Activated CD4-positive, CD25-positive, alpha-beta regulatory T cell (primary cell): ENCODE measurements around the gene RPA1.

Source experiments
- DNase-seq, 4 experiments: peaks; one replicate each; lab custom pipeline; 2025; lab: John Stamatoyannopoulos, UW

The RPA1 gene

DNA sequence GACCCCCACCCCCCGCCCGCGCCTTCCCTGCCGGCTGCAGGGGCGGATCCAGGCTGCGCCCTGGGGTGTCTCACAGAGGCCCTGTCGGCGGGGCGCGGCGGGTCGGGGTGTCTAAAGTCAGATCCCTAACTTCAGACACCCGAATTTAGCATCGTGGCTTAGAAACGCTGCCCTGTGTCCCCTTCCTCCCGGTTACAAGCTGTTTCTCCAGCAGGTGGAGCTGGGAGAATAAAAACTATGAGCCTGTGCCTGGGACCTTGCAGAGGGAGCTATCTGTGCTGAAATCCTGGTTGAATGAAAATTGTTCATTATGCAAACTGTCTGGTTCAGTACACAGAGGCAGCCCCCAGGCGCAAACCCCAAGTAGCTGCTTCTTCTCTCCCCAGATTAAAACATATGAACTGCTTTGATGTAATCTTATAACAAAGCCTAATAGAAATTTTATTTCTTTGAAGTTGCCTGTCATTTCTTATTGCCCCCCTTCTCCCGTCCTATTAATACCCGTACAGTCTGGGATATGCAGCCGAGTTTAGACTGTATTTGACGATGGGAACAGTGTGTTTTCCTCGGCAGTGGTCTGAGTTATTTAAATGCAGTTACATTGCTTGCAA is 79.0 kb downstream of the RPA1 start:
- no peak for DNase-seq

DNA sequence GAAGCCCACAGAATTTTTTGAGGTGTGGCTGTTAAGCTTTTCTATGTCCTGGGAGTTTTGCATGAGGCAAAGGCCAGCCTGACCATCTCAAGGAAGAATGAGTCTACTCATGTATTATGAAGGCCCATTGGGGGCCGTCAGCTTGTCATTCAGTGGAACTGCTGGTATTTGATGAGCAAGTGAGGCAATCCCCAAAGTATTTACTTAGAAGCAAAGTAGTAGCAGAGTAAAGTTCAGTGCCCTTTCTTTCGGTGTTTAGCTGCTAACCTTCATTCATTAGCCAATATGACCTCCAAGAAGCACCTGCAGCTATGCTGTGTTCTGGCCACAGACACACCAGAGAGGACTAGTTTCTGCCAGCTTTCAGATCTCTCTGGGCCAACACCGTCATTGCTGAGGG is 80.2 kb downstream of the RPA1 start:
- DNase-seq: no peak

DNA sequence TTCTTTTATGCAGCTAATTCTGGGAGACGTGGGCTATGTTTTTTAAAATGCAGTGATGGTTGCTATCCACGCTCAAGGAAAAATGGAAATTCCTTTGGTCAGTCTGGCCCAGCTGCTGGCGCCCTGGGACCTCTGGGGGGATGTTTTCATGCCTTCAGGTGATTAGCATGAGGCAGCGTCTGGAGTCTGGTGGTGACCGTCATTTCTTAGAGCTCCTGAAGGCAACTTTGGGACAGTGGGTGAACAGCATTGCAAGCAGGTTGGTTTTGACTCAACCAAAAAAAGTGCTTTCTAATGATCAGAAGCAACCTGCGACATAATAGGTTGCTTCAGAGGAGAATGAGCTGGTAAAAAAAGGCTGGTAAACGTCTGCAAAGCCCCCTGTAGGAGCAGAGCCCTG is 82.3 kb downstream of the RPA1 start:
- DNase-seq: no peak

DNA sequence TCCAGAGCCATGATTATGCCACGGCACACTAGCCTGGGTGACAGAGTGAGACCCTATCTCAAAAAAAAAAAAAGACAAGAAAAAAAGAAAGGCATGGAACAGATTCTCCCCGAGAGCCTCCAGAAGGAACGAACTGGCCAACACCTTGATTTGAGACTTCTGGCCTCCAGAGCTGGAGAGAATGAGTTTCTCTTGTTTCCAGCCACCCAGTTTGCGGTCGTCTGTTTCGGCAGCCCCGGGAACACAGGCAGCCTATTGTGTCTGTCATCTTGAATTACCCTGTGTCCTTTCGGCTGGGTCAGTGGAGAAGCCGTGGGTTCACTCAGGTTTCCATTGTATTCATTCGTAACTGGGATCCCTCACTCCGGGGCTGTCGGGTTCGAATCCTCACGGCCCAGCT is 83.9 kb downstream of the RPA1 start:
- no peak for DNase-seq

DNA sequence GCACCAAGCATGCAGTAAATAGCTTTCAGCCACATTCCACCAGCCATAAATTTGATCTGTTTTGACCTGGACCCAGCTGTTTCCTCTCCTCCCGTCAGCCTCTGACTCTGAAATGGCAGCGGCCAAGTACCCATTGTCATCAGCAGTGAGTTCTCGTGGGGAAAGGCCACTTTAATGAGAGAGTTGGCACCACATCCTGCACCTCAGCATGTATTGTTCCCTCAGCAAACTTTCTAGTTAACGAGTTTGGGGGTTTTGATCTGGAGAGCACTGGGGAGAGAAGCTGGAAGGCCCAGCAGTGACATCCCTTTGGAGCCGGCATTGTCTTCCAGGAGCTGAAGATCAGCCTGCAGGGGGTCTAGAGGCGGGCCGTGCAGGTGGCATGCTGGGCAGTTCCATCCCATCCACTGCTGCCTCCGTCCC is 84.9 kb downstream of the RPA1 start:
- no peak for DNase-seq

DNA sequence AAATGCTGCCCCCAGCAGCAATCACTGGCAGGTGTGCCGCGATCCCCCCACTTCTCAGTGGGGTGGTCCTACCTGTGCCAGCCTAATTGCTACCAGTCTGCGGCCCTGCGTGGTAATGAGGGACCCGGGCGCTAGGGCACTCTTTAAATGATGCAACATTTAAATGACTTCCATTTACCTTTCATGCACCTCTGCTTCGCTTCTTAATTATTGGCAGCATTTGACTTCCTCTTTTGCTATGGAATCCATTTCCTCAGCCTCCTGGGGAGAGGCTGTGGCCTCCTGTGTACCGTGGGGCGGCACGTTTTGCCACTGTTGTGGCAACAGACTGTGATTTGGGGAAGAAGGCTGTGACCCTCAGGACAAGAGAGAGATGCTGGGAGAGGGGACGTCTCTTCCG is 86.1 kb downstream of the RPA1 start:
- no peak for DNase-seq

DNA sequence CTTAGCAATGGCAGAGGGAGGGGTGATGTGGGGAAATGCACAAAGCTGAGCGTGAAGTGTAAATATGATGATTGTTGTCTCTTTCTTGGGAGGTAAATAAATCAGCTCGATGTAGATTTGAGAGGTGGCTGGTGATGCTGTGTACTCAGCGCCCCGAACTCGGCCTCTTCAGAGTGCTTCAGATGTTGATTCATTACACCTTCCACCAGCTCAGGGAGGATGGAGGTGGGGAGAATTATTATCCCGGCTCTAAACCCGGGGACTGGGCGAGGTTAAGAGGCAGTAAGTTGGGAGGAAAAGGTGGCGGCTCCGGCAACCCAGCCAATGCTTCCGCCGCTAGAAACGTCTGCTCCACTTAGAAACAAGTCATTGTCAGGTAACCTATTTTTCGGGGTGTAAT is 86.5 kb downstream of the RPA1 start:
- DNase-seq: no peak

DNA sequence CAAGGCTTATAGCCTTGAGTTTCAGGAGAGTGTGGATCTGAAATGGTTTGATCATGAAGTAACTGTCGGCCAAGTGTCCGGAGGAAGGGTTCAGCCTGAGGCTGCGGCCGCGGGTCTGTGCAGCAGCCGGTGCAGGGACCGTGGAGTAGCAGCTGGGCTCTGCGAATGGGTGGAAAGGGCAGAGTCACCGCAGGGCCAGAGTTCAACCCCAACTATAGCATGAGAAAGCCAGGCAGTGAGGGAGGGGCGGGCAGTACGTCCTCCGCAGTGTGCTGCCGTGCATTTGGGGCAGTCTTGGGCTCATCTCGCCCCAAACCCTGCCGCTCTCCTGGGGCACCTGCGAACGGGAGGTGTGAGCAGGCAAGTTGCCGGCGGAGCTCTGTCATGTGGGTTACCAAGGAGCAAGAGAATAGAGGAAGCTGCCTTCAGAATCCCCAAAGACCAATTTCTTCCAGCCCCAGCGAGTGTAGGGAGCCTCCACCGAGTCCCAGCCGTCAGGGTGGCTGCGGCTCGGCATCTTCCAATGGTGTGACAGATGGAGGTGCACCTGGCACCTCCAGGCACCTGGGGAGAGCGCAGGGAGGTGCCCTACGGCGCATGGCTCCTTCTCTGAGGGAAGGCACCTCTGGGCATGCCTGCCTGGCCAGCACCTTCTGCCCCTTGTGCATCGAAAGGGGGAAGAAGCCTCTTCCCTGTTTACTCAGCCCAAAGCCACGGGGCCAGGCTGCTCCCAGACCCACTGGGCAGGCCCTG is 87.3 kb downstream of the RPA1 start:
- DNase-seq: no peak

DNA sequence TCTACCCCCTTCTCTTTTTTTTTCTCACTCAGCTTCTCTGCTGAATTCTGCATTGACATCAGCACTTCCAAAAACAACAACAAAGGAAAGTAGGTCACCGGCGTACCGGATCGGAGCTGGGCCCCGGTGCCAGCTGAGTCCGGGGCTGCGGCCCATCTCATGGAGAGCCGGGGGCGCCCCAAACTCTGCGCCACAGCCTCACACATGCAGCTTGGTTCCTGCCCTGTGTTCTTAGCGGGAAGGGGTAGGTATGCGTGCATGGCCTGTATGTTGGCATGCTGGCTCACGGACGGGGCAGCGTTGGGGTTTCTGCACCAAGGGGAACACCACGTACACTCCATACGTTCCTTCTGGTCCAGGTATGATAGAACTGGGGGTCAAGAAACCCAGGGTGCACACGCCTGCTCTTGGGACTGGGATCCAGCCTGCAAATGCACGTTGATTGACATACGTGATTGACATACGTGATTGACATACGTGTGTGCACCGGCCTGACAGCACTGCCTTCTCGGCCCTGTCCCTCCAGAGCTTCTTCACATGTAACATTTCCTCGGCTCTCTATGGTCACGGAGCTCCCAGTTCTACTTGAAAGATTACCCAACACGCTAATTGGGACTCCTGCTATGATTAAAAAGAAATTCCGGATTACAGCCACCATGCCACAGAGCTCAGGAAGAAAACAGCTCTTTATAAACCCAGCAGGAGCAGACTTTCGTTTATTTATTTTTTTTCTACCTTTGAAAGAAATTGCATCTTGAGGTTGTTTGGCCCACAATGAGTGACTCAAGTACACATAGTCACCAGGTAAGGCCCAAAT is 88.7 kb downstream of the RPA1 start:
- DNase-seq: no peak

DNA sequence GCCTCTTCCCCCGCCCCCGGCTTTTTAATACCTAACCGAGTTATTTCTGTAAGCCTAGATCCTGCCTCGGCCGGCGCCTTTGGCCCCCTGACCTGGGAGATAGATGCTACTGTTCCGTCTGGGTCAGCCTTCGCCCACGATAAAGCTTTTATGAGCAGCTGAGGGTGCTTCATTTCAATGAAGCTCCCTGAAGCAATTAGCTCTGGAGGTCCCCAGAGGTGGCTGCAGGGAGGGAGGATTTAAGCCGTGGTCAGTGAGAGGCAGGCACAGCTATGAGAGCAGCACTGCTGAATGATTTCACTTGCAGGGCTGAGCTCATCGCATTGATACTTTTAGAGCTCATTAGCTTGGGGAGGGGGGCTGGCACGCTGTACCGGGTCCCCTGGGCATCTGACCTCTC is 89.4 kb downstream of the RPA1 start:
- DNase-seq: no peak

DNA sequence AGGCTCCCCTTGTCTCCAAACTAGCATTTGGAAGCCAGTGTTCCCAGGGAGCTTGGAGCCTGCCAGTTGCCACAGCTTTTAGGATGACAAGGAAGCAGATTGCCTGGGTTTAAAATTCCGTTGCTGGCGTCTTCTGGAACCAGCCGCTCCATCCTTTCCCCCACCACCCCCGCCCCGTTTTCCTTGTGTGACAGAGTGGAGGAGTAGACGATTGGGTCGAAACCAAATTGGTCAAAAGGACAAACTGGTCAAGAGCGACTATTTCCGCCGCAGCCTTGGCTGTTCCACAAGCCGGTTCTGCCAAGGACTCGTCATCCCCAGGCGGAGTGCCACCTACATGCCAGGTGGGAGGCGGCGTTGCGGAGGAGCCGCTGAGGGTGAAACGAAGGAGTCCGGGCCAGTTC is 91.1 kb downstream of the RPA1 start:
- no peak for DNase-seq

DNA sequence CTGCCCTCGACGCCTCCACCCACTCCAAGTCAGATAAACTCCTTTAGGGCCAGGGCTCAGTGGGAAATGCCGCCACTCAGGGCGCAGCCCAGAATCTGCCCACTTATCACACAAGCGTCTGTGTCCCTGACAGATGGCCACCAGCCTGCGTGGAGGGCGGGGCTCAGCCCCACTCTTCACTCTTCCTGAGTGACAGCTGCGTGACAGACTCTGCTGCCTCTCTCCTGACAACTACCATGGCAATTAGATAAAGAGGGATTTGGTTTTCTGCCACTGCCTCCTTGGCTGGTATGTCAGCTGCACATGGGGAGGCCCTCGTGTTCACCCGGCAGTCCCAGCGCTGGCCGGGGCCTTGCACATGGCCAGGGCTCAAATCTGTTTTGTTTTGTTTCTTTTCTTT is 99.2 kb downstream of the RPA1 start:
- DNase-seq: no peak

DNA sequence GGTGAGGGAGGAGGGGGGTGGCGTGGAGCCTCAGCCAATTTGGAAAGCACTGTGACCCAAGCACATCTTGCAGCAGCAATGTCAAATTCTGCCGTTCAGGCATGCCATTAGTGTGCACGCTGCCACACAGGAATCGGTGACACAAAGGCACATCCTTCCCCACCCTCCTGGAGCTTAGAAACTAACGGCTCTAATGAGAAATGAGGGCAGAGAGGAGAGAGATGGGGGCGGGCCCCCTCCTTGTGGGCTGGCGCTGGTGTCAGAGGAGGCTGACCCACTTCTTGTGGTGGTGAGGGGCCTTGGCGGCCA is 100.5 kb downstream of the RPA1 start:
- DNase-seq: no peak

DNA sequence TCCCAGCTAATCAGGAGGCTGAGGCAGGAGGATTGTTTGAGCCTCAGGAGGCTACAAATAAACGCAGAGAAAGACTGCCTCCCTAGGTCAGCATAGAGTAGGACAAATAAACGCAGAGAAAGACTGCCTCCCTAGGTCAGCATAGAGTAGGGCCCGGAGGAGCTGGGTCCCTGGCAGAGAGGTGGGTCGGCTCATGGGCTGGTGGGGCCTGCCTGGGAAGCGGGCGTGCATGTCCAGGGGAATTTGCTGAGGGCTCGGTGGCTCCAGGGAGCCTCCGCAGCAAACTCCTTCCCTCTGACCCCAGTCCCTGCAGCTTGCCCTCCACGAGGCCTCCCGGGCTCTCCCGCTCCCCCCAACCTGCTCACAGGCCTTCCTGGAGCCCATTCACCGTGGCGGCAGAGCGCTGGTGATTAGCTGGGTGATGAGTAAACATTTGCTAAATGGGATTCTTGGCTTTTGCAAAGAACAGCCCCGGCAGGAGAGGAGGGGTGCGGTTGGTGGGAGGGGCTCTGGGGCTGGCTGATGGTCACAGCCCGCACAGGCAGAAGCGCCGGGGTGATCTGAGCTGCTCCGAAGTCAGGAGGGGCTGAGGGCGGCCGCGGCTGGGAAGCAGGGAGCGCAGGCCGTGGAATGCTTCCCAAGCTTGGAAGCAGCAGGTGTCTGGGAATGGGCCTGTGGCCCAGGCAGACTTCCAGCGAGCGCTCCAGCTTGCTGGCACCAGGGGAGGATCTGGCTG is 102.2 kb downstream of the RPA1 start:
- DNase-seq: no peak

DNA sequence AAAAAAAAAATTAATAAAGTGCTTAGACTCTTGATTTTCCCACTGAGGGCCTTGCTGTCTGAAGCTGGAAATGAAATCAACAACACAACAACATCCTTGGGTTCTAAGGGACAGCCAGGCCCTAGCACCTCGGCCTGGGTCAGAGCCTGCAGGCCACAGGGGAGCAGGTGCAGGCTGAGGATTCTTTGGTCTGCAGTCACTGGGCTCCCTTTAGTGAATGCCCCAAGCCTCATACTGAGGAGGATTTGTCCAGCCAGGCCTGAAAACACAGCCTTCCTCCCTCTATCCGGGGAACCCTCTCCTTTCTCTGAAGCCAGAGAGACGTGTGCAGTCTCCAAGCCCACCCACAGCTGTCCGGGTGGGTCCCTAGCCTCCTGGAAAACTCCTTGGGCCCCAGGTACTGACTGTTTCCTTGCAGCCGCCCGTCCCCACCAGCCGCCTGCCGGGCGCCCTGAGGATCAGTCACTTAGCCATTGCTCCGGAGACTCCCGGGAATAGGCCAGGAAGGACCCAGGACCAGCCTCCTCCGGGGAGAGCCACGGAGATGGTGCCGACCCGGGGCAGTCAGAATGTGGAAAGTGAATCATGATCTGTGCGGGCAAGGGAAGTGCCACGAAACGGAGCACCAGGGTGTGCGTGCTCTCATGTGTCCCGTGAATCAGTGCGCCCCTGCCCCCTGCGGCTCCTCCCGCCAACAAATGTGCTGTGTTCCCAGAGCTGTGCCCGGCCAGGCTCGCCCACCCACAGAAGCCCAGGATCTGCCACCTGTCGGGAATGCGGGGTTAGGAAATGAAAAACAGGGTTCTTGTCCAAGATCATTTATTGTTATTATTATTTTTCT is 104.3 kb downstream of the RPA1 start:
- DNase-seq: no peak

DNA sequence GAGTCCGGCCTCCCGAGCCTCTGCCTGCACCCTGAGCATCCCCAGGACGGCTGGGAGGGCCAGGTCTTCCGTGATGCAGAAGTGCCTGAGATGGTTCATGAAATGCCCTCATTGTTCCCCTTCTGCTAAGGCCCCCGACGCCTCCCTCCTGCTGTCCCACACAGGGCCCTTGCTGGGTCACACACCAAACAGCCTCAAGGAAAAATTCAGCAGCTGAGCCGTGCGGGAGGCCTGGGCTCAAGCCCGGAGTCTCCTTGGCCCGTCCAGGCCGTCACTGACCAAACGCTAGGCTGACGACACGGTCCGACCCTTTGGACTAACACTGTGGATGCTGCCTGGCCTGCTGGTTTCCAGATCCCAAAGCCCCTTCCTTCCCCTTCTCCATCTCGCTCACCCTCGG is 105.1 kb downstream of the RPA1 start:
- no peak for DNase-seq

DNA sequence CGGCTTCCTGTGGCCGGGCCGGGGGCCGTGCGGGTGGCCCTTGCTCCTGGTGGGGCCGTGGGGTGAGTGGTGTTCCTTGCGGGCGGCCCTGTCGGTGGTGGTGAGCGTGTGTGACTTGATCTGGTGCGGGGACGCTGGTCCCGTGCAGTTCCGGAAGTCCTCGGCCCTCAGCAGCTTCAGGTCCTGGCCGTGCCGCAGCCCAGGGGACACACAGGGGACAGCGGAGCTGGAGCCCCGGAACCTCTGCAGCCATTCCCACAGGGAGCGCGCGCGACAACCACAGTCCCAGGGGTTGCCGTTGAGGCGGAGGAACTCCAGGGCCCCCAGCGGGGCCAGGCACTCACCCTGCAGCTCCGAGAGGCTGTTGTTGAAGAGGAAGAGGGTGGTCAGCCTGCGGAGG is 107.0 kb downstream of the RPA1 start:
- no peak for DNase-seq

DNA sequence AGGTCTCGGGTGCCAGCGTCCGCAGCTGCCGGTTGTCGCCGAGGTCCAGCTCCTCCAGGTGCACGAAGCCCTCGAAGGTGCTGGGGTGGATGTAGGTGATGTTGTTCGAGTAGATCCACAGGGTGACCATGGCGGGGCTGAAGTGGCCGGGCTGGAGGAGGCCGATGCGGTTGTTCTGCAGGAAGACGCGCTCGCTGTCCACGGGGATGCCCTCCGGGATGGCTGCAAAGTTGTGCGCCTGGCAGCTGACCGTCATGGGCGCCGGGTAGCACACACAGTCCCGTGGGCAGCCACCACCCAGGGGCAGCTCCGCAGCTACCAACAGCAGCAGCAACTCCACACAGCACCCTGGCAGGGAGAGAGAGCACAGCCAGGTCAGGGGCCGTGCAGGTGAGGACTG is 107.7 kb downstream of the RPA1 start:
- DNase-seq: no peak

DNA sequence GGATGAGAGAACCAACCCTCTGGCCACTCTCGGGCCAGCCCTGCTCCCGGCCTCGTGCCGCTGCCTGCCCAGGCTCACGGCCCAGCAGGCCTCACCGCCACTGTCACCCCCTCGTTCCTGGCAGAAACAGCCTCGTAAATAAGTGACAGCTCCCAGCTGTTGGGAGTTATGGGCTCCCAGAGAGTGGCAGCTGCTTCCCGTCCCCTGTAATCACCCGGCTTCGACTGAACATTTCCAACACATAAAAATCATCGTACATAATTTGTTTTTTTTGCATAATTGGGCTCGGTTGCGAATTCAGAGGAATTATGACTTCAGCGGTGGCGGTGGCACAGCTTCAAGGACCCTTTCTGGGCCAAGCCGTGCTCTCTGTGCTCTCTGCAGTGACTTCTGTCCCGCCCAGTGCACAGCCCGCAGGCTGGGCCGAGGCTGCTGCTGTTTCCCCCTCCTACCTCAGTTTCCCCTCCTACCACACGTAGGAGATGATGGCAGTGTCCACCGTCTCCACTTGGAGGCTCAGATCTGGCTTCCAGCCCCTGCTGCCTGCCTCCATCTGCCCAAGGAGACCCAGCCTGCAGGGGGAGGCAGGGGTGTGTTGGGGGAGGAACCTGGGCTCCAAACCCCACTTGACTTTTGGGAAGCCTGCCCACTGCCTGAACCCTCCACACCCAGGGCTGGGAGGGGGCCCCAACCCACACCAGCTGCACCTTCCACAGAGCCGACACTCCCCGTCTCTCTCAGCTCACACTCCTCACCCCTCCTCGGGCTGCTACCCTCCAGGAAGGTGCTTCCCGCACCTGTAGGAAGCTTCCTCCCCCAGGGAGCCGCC is 110.4 kb downstream of the RPA1 start:
- DNase-seq: no peak

DNA sequence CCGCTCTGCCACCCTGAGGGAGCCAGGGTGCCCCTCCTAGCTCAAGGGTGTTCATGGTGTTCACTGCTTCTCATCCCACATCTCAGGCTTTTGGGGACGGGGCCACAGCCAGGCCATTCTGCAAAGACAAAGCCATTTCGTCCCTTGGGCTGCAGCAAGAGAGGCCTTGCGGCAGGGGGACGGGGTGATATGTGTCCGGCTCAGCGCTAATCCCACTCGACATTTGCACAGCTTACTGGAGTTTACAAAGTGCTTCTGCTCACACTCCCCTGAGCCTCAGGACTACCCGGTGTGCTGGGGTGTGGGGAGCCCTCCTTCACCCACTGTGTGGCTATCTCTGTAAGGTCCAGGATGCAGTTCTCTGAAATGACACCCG is 111.0 kb downstream of the RPA1 start:
- no peak for DNase-seq
